Activated B cell treated with CpG ODN at 0.5 μM for 24 hours (primary cell): Measurements from ENCODE around the gene SOBP. TPM values are rescaled to one million over a fixed set of nuclear protein-coding genes. Genes with fewer than 3 reads are reported as not detected.

ENCODE experiments used
- ATAC-seq: fragments of 200-7000 bp; cut with Tn5 transposase; one replicate; pipeline ENCODE4 v1.10.0; 2021; ENCODE audit warnings: low read depth, mild to moderate bottlenecking, moderate library complexity
- CTCF ChIA-PET: fragments of 350-600 bp; sonication (Branson Sonifier 250); formaldehyde crosslinking; loops from one replicate; lab custom pipeline; 2021; ENCODE audit warnings: antibody characterized with exemption; lab: Charles Lee
- POLR2A ChIA-PET: fragments of 350-600 bp; sonication (Branson Sonifier 250); formaldehyde crosslinking; loops from one replicate; lab custom pipeline; 2021; ENCODE audit warnings: antibody characterized with exemption; lab: Charles Lee
- DNase-seq: peaks from one replicate; pipeline ENCODE4 v3.0.0; 2022
- H3K27ac Mint-ChIP-seq: one replicate; pipeline ENCODE4 v1.8.0; 2020; ENCODE audit warnings: mixed read lengths
- H3K27me3 Mint-ChIP-seq: one replicate; pipeline ENCODE4 v1.8.0; 2021; ENCODE audit warnings: mixed read lengths
- H3K36me3 Mint-ChIP-seq: one replicate; pipeline ENCODE4 v1.8.0; 2021; ENCODE audit warnings: low read depth, mixed read lengths
- H3K4me1 Mint-ChIP-seq: one replicate; pipeline ENCODE4 v1.8.0; 2021; ENCODE audit warnings: mixed read lengths
- H3K4me3 Mint-ChIP-seq: one replicate; pipeline ENCODE4 v1.8.0; 2020; ENCODE audit warnings: mild to moderate bottlenecking, mixed read lengths
- H3K9me3 Mint-ChIP-seq: one replicate; pipeline ENCODE4 v1.8.0; 2020; ENCODE audit warnings: mixed read lengths
- intact Hi-C: fragments of 100-400 bp; cut with micrococcal nuclease; formaldehyde crosslinking; loops from one replicate; pipeline ENCODE4 v1.15.1; 2024
- total RNA-seq: library from RNA; stranded (reverse); gene quantifications from 2 replicates; pipeline ENCODE4 v1.2.3, GENCODE V29; 2022
- TF ChIP-seq, protein P1 (sequence below): fragments of 200-600 bp; IDR thresholded peaks from one replicate; pipeline ENCODE4 v1.8.0; 2022; ENCODE audit warnings: antibody characterized with exemption, mild to moderate bottlenecking

The SOBP gene
- total RNA-seq, 1 donor from 2014 or later = 1.1 TPM

- H3K9me3 Mint-ChIP-seq = no peaks in the 10 kb centered on the region
- peaks cover 1% of the 10 kb centered on the region for H3K27me3 Mint-ChIP-seq
- TF ChIP-seq, protein P1, sequence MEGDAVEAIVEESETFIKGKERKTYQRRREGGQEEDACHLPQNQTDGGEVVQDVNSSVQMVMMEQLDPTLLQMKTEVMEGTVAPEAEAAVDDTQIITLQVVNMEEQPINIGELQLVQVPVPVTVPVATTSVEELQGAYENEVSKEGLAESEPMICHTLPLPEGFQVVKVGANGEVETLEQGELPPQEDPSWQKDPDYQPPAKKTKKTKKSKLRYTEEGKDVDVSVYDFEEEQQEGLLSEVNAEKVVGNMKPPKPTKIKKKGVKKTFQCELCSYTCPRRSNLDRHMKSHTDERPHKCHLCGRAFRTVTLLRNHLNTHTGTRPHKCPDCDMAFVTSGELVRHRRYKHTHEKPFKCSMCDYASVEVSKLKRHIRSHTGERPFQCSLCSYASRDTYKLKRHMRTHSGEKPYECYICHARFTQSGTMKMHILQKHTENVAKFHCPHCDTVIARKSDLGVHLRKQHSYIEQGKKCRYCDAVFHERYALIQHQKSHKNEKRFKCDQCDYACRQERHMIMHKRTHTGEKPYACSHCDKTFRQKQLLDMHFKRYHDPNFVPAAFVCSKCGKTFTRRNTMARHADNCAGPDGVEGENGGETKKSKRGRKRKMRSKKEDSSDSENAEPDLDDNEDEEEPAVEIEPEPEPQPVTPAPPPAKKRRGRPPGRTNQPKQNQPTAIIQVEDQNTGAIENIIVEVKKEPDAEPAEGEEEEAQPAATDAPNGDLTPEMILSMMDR = no peak
- ATAC-seq = no peak
- H3K4me3 Mint-ChIP-seq = no peak overlapping the region
- peaks cover 10% of the 10 kb centered on the region for H3K4me1 Mint-ChIP-seq
- intact Hi-C loops = no loop called here
- DNase-seq = no peak
- CTCF ChIA-PET = no interaction called here
- H3K36me3 Mint-ChIP-seq = peaks cover 3% of the 10 kb centered on the region
- POLR2A ChIA-PET = interaction anchor here (1.8 kb wide), 1 partner anchor 35 kb away, joined by 4 read pairs; no protein-coding TSS in a partner anchor
- H3K27ac Mint-ChIP-seq = no peak overlapping the region
Measured at GRCh38 chr6:107495196-107495643, 5.3 kb downstream of the SOBP start.

DNA sequence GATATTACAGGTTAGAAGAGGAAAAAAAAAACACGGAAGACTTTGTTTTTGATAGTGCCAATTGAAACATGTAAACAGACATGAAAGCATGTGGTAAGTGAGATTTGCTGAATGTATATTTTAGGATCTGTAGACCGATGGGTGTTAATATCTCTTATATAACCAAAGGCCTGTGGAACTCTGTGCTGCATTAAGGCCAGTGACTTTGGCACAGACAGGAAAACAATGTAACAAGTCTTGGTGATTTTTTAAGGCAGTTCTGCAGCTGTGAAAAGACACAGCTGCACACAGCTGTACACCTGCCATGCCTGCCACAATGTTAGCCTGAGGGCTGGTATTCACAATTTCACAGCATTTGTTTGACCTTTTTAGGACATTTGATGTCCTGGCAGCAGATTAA, 6.1 kb downstream of the SOBP start:
- H3K9me3 Mint-ChIP-seq = no peaks in the 10 kb centered on the region
- no peak overlapping the region for H3K4me3 Mint-ChIP-seq
- peaks cover 1% of the 10 kb centered on the region for H3K27me3 Mint-ChIP-seq
- intact Hi-C loops = loop anchor here (2.0 kb wide), 1 partner anchor 55 kb away; no protein-coding TSS in a partner anchor
- peaks cover 7% of the 10 kb centered on the region for H3K4me1 Mint-ChIP-seq
- ChIA-PET POLR2A (interaction anchor here (1.8 kb wide), 1 partner anchor 36 kb away, joined by 4 read pairs; no protein-coding TSS in a partner anchor), CTCF (no interaction called here)
- no peaks in the 10 kb centered on the region for H3K36me3 Mint-ChIP-seq
- DNase-seq = no peak
- H3K27ac Mint-ChIP-seq = no peak overlapping the region
- TF ChIP-seq, protein P1 = no peak
- no peak for ATAC-seq

DNA sequence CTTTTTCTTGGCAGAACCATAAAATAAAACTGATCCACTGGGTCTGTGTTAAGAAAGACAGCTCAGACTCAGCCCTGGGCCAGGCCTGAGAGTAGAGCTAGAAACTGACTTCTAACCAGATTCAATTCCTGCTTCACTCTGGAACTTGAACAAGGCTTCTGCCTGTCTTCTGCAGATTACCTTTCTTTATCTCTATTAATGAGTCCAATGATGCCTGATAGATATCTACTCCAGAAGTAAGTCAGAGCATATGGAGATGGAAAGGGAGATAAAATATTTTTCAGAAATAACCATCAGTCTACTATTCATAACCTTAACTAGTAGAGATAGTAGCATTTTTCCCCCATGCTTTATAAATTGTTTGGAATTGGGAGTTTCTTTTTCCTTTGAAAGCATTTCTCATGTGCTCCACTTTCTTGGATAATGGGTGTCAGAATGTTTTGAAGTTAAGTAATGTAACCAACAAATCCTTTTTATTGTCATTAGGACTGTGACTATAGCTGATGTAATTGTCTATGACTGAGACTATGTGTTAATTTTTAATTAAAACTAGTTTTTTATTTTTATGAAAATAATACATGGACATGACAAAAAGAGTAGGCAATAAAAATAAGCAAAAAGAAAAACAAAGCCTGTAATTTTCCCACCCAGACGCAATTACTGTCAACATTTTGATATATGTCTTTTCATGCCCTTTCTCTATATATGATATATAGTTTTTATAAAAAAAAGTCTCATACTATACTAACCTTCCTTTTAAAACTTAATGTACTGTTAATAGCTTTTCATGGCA, 7.2 kb downstream of the SOBP start:
- ChIA-PET POLR2A (interaction anchor here (1.8 kb wide), 1 partner anchor 37 kb away, joined by 4 read pairs; no protein-coding TSS in a partner anchor), CTCF (no interaction called here)
- intact Hi-C loops = loop anchor here (2.0 kb wide), 1 partner anchor 54 kb away; no protein-coding TSS in a partner anchor
- no peak overlapping the region for H3K27ac Mint-ChIP-seq
- DNase-seq (no peak), ATAC-seq (no peak)
- H3K4me1 Mint-ChIP-seq = no peaks in the 10 kb centered on the region
- no peak overlapping the region for H3K4me3 Mint-ChIP-seq
- H3K27me3 Mint-ChIP-seq = peaks cover 6% of the 10 kb centered on the region
- H3K9me3 Mint-ChIP-seq = no peaks in the 10 kb centered on the region
- TF ChIP-seq, protein P1 = no peak
- H3K36me3 Mint-ChIP-seq = no peaks in the 10 kb centered on the region

DNA sequence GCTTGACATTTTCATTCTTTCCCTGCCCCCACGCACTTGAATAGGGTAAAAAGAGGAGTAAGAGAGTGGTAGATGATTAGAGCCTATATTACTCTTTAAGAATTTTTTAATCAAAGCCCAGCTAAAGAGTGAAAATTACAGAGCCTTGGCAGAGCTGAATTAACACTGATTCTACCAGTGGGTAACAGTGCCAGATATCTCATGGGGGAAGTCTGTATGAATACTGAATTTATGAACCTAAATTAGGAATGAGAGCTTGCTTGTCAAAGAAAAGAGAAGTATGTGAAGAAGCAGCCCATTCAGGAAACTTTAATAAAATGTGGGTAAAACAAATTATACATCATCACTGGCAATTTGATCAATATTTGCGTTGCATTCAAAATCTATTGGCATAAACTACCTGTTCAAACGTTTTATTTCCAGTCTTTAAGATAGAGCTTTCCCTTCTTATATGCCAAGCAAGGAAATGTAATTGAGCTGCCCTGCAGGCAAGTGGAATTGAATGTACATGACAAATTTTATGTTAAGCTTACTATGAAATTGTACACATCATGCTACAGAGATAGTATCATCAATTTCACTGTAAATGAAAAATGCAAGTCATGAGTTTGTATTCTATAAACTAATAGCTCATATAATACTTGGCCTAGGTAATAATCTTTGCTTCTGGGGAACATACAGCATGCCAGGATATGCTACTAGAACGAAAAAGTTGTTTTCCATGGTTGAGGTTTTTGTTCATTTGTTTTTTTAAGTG, 14.5 kb downstream of the SOBP start:
- ChIA-PET CTCF (interaction anchor here (0.8 kb wide), 1 partner anchor 15 kb away, joined by 3 read pairs; no protein-coding TSS in a partner anchor), POLR2A (no interaction called here)
- TF ChIP-seq, protein P1 = no peak
- intact Hi-C loops = no loop called here
- no peak overlapping the region for H3K4me3 Mint-ChIP-seq
- H3K27me3 Mint-ChIP-seq = peaks cover 12% of the 10 kb centered on the region
- H3K4me1 Mint-ChIP-seq = no peaks in the 10 kb centered on the region
- DNase-seq (no peak), ATAC-seq (no peak)
- no peak overlapping the region for H3K27ac Mint-ChIP-seq
- no peaks in the 10 kb centered on the region for H3K36me3 Mint-ChIP-seq
- H3K9me3 Mint-ChIP-seq = no peaks in the 10 kb centered on the region

- Mint-ChIP-seq H3K4me3 (no peak overlapping the region), H3K36me3 (no peaks in the 10 kb centered on the region), H3K4me1 (no peaks in the 10 kb centered on the region), H3K27me3 (peaks cover 12% of the 10 kb centered on the region), H3K9me3 (no peaks in the 10 kb centered on the region), H3K27ac (no peak overlapping the region)
- CTCF ChIA-PET = no interaction called here
- ATAC-seq (no peak), DNase-seq (no peak)
- POLR2A ChIA-PET = no interaction called here
- intact Hi-C loops = no loop called here
- TF ChIP-seq, protein P1 = no peak
Measured at GRCh38 chr6:107506145-107506544, 16.2 kb downstream of the SOBP start.
